Epithelial cell of esophagus (primary cell): Measurements from ENCODE around the gene ARF1.

Source experiments
- DNase-seq: peaks from one replicate; pipeline ENCODE4 v3.0.0; 2010; ENCODE audit warnings: low read depth
- H3K4me3 ChIP-seq: 2 replicates; pipeline ENCODE4 v1.5.1; 2011; ENCODE audit warnings: mild to moderate bottlenecking, low read length, control low read depth
- TF ChIP-seq, protein P1 (sequence below): IDR thresholded peaks from 2 replicates; pipeline ENCODE4 v1.5.1; 2011; ENCODE audit warnings: low read depth, mild to moderate bottlenecking, low read length, control low read depth, inconsistent platforms; ENCODE audit not compliant: insufficient read depth; ENCODE audit errors: missing control alignments

ARF1 gene

DNA sequence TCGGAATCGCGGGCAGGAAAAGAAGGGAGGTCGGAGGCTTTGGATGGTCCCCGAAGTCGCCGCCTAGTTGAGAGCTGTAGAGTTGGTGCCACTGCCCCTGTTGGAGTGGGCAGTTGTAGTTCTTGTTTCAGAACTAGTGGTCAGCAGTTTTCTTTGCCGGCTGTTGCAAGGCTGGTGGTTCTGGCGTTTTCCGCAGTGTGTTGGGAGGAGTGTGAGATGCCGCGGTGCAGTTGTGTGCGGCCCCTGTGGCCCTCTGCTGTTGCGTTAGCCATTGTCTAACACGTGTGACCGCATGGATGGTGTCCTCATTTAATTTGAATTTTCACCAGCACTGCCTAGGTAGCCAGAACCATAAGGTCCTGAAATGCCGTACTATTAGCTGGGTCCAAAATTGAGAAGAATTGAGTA, 1.4 kb downstream of the ARF1 start:
- peak overlapping the region; percentile 95 for H3K4me3 ChIP-seq
- DNase-seq: no peak
- TF ChIP-seq, protein P1, sequence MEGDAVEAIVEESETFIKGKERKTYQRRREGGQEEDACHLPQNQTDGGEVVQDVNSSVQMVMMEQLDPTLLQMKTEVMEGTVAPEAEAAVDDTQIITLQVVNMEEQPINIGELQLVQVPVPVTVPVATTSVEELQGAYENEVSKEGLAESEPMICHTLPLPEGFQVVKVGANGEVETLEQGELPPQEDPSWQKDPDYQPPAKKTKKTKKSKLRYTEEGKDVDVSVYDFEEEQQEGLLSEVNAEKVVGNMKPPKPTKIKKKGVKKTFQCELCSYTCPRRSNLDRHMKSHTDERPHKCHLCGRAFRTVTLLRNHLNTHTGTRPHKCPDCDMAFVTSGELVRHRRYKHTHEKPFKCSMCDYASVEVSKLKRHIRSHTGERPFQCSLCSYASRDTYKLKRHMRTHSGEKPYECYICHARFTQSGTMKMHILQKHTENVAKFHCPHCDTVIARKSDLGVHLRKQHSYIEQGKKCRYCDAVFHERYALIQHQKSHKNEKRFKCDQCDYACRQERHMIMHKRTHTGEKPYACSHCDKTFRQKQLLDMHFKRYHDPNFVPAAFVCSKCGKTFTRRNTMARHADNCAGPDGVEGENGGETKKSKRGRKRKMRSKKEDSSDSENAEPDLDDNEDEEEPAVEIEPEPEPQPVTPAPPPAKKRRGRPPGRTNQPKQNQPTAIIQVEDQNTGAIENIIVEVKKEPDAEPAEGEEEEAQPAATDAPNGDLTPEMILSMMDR: no peak

DNA sequence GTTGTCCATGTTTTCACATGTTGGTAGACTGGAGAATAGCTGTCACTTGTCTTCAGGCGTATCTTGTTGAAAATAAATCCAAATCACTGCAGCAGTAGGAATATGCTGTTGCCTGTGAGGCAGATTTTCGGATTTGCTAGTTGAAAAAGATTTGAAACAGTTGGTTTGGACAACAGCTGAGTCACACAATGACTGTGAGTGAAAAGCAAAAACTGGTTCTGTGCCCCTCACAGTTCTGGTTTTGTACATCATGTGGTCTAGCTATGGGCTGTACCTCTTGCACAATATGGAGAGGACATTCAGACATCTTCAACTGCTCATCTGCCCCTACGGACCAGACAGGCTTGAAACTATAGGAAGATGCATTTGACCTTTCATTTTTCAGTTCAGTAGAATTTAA, 1.8 kb downstream of the ARF1 start:
- peak; percentile 86 for DNase-seq
- TF ChIP-seq, protein P1: no peak
- peak overlapping the region; percentile 95 for H3K4me3 ChIP-seq

DNA sequence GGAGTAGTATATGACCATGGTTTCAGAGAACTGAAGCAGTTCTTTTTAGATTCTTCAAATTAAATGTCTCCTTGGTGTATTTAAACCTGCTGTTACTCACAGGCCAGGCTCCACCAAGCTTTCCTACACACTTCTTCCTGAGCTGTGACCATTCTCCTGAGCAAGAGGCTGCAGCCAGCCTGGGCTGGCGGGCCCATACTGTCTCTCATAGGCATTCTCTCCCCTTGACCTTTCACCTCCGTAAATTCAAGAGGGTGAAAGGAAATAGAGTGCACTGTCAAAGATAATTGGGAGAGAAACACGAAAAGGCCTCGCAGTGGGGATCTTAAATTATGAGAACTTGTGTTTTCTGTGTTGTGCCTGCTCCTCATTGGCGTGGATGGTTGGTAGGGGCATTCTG, 2.3 kb downstream of the ARF1 start:
- DNase-seq: no peak
- TF ChIP-seq, protein P1: no peak
- peak overlapping the region; percentile 95 for H3K4me3 ChIP-seq

DNA sequence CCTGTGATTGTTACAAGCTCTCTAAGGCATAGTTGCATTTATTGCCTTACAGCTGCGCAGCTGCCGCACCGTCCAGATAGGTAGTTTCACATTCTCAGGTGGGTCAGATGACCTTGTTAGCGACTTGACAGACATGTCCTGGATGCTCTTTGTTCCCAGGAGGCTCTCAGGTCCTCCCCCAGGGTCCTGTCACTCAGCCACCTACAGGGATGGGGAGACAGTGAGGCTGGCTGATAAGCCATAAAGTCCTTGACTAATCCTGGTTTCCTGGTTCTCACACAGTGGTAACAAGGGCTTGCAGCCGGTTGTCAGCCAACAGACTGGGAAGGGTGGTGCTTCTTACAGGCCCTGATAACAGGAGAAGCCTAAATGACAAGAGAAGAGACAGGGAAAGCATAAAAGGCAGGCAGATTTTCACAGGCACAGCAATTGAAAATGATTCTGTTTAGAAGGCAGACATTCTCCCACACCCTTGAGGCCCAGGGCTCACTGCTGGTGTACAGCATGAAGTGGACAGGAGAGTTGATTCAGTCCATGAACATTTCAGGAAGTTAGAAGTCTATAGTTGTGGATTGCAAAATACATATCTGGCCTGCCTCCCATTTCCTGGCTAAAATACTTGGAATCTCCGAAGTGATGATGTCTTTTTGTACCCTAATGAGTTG, 2.9 kb downstream of the ARF1 start:
- TF ChIP-seq, protein P1: no peak
- peak overlapping the region; percentile 95 for H3K4me3 ChIP-seq
- DNase-seq: peak; percentile 64

DNA sequence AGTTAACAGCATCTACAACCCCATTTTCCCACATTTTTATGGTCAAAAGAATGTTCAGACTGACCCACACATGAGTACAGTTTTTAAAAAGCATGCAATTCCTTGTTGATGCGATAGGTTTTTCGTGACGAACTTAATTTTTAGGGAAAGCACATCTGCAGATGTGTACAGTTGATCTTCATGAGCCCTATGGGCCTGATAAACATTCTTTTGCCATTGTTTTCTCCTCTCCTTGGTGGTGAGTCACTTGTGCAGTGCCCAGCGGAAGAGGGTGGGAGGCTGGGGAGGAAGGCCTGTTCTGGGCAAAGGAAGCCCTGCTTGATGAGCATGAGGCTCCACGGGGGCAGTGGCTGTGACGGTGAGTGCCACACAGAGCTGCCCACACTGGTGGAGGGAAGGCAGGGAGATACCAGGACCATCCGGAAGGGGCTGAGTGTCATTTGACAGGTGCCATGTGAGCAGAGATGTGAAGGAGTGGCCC, 5.3 kb downstream of the ARF1 start:
- peak; percentile 73 for DNase-seq
- H3K4me3 ChIP-seq: no peak overlapping the region
- TF ChIP-seq, protein P1: no peak

DNA sequence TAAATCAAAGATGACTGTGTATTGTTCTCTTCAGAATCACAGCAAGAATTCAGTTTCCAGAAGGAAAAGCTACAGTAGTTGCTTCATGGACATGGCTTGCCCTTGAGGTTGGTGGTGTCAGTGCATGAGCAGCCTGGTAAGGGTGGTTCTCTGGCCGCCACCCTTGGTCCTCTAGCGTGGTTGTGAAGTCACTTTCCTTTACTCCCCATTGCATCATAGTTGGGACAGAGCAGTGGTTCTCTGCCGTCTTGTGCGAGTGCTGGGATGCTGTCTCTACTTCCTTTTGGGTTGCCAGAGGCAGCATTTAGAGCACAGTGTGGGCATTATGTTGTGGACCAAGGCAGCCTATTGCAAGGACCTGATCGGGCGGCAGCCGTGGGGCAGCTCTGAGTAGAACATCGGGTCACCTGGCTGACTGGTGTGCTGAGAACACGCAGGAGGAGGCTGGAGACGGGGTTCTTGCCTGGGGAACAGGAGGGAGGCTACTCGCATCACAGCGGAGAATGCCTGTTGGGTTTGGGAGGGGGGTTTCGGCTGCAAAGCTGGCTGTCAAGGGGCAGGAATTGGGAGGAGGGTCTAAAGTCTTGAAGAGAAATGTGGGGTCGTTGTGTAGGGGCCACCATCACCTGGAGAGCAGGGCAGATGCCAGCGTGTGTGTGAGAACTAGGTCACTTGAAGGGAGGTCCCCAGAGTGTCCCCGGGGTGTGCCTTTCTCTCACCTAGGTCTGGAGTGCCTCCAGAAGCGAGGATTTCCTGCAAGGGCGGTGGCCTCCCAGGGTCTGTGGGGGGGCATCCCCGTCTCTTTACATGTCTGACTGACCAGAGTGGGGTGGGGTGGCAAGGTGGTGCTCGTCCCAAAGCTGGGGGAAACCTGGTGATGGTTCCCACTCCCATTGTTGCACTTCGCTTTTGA, 6.3 kb downstream of the ARF1 start:
- TF ChIP-seq, protein P1: no peak
- DNase-seq: no peak

More for the DNA sequence above, 6.3 kb downstream of the ARF1 start:
- no peak overlapping the region for H3K4me3 ChIP-seq
